Measurements from ENCODE around the gene MECP2. TPM values are rescaled to one million over a fixed set of nuclear protein-coding genes. Genes with fewer than 3 reads are reported as not detected.
A peak's percentile ranks its signal among the peaks of the same experiment; 100 is the strongest.

MECP2 gene
- total and polyA plus RNA-seq, 2 of the 13 experiments (the other 11 are each of a cell fraction or from before 2014, with no cell fraction given), result 7.9 to 18.1 TPM

DNA sequence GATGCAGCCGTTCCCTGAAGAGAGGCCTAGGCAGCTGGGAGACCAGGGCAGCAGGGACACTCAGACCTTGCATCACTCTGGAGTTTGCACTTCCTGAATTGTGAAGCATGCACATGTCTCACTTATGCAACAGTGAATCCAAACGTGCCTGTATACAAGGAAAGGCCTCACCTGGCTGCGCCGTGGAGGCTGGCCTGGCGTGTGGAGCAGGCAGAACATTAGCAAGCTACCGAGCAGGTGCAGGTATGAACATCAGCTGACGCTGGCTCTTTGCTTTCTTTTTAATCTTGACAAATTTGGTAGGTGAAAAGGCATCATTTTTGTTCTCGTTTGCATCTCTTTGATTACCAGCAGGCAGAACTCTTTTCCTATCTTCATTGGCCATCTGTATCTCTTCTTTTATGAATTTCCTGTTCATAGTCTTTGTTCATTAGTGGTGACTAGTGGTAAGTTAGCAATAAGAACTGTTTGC lies 40.7 kb downstream of the MECP2 start (continued):
- TF ChIP-seq, protein P1, sequence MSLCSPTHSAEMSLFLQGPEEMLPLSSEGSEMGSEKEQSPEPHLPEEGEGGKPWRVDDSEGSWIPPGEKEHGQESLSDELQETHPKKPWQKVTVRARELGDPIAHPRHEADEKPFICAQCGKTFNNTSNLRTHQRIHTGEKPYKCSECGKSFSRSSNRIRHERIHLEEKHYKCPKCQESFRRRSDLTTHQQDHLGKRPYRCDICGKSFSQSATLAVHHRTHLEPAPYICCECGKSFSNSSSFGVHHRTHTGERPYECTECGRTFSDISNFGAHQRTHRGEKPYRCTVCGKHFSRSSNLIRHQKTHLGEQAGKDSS (CRISPR knock-in tag; IDR thresholded peaks at IDR 0.05; ENCODE audit: borderline replicate concordance, low read depth), result peak; percentile 56; the same call in 1 of the 2 replicates
- TF ChIP-seq, protein P2, sequence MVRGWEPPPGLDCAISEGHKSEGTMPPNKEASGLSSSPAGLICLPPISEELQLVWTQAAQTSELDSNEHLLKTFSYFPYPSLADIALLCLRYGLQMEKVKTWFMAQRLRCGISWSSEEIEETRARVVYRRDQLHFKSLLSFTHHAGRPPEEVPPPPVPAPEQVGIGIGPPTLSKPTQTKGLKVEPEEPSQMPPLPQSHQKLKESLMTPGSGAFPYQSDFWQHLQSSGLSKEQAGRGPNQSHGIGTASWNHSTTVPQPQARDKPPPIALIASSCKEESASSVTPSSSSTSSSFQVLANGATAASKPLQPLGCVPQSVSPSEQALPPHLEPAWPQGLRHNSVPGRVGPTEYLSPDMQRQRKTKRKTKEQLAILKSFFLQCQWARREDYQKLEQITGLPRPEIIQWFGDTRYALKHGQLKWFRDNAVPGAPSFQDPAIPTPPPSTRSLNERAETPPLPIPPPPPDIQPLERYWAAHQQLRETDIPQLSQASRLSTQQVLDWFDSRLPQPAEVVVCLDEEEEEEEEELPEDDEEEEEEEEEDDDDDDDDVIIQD (CRISPR knock-in tag; IDR thresholded peaks at IDR 0.05; ENCODE audit: low read depth), result peak; percentile 72; the same call in 1 of the 2 replicates
- TF ChIP-seq MEIS1 (CRISPR knock-in tag; IDR thresholded peaks at IDR 0.05; ENCODE audit: borderline replicate concordance), result no peak
- TF ChIP-seq ZNF441 (CRISPR knock-in tag; IDR thresholded peaks at IDR 0.05; ENCODE audit: borderline replicate concordance), result peak; percentile 68; the same call in 1 of the 2 replicates
- TF ChIP-seq PITX1 (CRISPR knock-in tag; IDR thresholded peaks at IDR 0.05), result peak; percentile 78
- peak; percentile 38; the same call in 1 of the 2 replicates for TF ChIP-seq ZNF501 (CRISPR knock-in tag; IDR thresholded peaks at IDR 0.05)
- TF ChIP-seq CBFB (CRISPR knock-in tag; IDR thresholded peaks at IDR 0.05), result peak; percentile 61; the same call in 1 of the 2 replicates
- TF ChIP-seq, protein P3, sequence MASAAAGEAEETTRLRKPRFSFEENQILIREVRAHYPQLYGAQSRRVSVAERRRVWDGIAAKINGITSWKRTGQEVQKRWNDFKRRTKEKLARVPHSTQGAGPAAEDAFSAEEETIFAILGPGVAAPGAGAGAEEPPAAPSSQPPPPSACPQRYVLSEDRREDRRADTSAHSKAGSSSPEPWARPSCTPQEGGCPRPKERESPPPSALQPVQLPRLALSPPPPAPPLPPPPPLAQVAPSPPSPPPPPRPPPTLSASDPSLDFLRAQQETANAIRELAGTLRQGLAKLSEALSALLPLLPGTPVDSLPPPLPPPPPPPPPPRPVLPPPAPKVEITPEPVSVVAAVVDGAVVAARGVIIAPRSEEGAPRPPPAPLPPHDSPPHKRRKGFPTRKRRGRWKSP (CRISPR knock-in tag; IDR thresholded peaks at IDR 0.05), result peak; percentile 65; the same call in 1 of the 2 replicates
- TF ChIP-seq, protein P4, sequence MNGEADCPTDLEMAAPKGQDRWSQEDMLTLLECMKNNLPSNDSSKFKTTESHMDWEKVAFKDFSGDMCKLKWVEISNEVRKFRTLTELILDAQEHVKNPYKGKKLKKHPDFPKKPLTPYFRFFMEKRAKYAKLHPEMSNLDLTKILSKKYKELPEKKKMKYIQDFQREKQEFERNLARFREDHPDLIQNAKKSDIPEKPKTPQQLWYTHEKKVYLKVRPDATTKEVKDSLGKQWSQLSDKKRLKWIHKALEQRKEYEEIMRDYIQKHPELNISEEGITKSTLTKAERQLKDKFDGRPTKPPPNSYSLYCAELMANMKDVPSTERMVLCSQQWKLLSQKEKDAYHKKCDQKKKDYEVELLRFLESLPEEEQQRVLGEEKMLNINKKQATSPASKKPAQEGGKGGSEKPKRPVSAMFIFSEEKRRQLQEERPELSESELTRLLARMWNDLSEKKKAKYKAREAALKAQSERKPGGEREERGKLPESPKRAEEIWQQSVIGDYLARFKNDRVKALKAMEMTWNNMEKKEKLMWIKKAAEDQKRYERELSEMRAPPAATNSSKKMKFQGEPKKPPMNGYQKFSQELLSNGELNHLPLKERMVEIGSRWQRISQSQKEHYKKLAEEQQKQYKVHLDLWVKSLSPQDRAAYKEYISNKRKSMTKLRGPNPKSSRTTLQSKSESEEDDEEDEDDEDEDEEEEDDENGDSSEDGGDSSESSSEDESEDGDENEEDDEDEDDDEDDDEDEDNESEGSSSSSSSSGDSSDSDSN (CRISPR knock-in tag; IDR thresholded peaks at IDR 0.05), result no peak; the same call in 1 of the 2 replicates
- TF ChIP-seq HNRNPH1 (optimal IDR thresholded peaks at IDR 0.05; ENCODE audit: low read depth, low read length), result no peak
- TF ChIP-seq, protein P5, sequence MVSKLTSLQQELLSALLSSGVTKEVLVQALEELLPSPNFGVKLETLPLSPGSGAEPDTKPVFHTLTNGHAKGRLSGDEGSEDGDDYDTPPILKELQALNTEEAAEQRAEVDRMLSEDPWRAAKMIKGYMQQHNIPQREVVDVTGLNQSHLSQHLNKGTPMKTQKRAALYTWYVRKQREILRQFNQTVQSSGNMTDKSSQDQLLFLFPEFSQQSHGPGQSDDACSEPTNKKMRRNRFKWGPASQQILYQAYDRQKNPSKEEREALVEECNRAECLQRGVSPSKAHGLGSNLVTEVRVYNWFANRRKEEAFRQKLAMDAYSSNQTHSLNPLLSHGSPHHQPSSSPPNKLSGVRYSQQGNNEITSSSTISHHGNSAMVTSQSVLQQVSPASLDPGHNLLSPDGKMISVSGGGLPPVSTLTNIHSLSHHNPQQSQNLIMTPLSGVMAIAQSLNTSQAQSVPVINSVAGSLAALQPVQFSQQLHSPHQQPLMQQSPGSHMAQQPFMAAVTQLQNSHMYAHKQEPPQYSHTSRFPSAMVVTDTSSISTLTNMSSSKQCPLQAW (CRISPR knock-in tag; IDR thresholded peaks at IDR 0.05), result peak; percentile 73
- TF ChIP-seq, protein P6, sequence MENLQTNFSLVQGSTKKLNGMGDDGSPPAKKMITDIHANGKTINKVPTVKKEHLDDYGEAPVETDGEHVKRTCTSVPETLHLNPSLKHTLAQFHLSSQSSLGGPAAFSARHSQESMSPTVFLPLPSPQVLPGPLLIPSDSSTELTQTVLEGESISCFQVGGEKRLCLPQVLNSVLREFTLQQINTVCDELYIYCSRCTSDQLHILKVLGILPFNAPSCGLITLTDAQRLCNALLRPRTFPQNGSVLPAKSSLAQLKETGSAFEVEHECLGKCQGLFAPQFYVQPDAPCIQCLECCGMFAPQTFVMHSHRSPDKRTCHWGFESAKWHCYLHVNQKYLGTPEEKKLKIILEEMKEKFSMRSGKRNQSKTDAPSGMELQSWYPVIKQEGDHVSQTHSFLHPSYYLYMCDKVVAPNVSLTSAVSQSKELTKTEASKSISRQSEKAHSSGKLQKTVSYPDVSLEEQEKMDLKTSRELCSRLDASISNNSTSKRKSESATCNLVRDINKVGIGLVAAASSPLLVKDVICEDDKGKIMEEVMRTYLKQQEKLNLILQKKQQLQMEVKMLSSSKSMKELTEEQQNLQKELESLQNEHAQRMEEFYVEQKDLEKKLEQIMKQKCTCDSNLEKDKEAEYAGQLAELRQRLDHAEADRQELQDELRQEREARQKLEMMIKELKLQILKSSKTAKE (CRISPR knock-in tag; IDR thresholded peaks at IDR 0.05; ENCODE audit: borderline replicate concordance), result peak; percentile 62; the same call in 1 of the 2 replicates
- TF ChIP-seq NR1H2 (CRISPR knock-in tag; IDR thresholded peaks at IDR 0.05; ENCODE audit: borderline replicate concordance, low read depth), result no peak
- TF ChIP-seq ZNF883 (CRISPR knock-in tag; IDR thresholded peaks at IDR 0.05; ENCODE audit: not compliant biosample characterization), result no peak
- TF ChIP-seq DR1 (CRISPR knock-in tag; IDR thresholded peaks at IDR 0.05), result no peak
- TF ChIP-seq, protein P7, sequence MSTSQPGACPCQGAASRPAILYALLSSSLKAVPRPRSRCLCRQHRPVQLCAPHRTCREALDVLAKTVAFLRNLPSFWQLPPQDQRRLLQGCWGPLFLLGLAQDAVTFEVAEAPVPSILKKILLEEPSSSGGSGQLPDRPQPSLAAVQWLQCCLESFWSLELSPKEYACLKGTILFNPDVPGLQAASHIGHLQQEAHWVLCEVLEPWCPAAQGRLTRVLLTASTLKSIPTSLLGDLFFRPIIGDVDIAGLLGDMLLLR (CRISPR knock-in tag; IDR thresholded peaks at IDR 0.05), result no peak
- peak; percentile 91 for TF ChIP-seq GATAD2A (CRISPR knock-in tag; IDR thresholded peaks at IDR 0.05)
- peak; percentile 48; the same call in 1 of the 2 replicates for TF ChIP-seq ZBTB20 (CRISPR knock-in tag; IDR thresholded peaks at IDR 0.05; ENCODE audit: borderline replicate concordance, low read depth)
